ENCODE results near the gene POLD2.

POLD2 gene

DNA sequence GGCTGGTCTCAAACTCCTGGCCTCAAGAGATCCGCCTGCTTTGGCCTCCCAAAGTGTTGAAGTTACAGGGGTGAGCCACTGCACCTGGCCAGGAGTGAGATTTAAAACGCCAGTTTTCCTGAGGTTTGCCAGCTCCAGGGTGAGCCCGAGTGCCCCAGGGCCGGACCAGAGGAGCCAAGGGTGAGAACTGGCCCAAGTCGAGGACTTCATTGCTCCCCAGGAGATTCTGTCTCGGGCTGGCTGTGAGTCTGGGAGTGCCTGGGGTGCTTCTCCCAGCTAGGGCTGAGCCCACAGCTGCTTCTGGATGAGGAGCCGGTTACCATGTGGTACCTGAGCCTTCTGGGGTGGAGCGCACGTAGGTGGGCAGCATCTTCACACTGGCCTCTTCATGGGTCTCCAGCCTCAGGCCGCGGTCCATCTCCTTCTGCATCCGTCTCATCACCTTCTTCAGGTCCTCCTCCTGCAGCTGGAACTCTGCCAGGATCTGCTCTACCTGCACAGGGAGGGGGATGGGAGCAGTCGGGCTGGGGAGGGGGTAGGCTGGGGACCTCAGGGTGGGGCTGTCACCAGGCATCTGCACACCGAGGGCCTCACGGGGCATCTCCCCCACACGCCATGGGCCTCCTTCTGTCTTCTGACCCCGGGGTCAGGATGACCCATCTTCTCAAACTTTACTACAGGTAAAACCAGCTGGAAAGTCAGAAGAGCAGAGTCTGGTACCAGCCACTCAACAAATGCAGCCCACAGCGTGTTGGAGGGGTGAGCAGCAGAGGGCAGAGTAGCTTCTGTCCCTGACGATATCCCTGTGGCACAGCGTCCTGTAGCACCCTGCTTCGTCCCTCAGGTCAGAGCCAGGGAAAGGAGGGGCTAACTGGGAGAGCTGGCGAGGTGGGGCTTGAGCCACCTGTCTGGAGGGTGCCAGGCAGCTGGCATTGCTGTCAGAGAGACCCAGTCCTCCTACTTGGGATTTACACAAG lies 29.9 kb upstream of the POLD2 start:
- no peak for DNase-seq (ENCODE audit: low read depth in 3 of 3)

DNA sequence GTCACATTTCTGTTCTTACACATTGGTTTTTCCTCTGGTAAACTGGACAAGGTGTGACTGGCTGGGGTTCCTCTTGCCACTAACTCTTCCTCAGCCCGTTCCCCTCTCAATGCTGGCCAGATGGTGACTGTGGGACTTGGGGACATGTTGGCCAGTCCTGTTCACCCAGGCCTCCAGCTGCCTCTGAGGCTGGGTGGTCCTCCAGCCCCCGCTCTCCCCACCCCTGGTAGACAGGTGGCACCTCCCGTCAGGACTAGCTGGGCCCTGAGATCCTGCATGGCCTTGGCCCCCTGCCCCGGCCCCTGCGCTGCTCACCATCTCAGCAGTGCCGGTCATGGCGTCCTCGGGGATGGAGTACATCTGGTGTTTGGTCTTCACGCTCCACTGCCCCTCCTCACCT lies 28.6 kb upstream of the POLD2 start:
- no peak for DNase-seq (ENCODE audit: low read depth in 3 of 3)

DNA sequence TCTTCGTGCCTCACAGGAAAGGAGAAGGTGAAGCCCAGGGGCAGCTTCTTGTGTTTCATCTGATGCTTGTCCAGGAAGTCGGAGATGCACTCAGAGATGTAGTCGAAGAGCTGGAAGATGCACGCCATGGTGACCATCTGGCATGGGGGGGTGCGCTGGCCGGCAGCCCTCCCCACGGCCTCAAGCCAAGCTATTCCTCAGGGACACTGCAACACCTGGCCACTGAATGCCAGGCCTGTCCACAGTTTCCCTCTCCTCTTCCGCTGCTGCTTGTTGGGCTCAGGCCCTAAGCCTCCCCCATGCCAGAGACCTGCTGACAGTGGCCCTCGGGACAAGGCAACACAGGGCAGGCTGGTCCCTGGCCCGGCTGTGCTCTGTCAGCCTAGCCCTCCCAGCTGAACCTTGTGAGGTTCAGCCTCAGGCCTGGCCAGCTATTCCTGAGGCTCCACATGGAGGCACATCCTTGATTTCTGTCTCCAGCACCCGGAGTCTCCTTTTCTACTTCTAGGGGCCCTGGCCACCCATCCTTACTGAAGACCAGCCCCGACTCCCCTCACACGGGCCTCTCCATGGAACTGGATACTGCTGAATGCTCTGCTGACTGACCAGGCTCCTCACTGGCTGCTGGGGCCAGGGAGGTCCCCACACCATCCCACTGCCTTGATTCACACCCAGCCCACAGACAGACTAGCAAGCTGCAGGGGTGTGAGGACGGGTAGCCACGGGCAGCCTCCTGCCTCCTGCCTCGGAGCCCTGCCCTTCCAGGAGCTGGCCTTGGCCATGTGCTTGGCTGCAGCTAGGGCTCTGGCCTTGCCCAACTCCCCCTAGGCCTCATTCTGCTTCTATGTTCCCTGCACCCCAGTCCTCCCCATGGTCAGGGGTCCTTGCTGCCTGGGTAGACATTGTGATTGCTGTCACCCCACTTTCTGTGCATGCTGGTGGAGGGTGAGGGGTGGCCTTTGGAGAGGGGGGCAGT lies 27.9 kb upstream of the POLD2 start:
- DNase-seq (ENCODE audit: low read depth in 3 of 3), result no peak

DNA sequence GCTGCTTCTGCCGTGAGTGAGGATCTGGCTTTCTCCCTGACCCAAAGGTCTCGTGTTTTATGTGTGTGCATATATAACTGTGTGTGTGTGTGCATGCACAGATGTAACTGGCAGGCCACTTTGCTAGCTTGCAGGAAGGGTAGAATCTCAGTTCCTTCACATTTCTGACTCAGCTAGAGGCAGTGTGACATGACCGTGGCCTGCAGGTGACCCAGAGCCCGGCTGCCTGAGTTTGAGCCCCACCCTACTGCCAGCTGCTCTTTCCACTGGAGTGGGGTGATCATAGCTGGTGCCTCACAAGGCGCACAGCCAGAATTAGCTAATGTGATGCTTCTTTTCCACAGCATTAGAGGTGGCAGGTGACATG lies 27.1 kb upstream of the POLD2 start:
- DNase-seq (ENCODE audit: low read depth in 3 of 3), result no peak

DNA sequence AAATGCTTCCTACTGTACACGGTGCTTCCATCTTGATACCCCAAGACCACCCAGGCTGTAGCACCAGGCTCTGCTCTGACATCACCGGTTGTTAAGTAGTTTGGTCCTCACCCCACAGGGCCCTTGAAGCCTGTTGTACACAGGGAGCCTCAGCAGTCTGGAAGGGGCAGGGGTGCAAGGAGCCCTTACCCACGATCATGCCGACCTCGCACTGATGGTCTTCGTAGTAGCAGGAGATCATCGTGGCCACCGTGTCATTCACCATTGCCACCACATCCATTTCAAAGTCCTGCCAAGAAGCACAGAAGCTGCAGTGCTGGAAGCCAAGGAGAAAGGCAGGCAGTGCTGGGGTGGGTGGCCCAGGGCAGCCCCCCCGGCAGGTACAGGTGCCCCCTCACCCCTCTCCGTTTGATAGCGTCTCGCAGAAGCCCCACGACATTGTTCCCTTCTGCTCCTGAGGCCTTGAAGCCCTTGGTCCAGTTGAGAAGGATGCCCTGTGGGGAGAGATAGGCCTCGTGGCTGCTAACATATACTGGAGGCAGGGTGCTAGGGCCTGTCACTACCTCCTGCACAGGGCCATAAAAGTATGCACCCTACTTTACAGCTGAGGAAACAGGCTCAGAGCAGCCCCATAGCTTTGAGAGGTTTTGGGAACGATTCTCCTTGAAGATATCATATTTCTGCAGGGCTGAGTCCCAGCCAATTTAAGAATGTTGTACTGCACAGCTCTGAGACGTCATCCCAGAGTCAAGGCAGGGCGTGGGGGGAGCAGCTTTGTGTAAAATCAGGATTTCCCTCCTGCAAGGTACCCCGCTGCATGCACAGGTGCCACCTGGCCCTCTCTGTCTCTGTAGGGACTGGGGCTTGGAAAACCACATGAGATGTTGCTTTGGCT lies 26.5 kb upstream of the POLD2 start:
- no peak for DNase-seq (ENCODE audit: low read depth in 3 of 3)

DNA sequence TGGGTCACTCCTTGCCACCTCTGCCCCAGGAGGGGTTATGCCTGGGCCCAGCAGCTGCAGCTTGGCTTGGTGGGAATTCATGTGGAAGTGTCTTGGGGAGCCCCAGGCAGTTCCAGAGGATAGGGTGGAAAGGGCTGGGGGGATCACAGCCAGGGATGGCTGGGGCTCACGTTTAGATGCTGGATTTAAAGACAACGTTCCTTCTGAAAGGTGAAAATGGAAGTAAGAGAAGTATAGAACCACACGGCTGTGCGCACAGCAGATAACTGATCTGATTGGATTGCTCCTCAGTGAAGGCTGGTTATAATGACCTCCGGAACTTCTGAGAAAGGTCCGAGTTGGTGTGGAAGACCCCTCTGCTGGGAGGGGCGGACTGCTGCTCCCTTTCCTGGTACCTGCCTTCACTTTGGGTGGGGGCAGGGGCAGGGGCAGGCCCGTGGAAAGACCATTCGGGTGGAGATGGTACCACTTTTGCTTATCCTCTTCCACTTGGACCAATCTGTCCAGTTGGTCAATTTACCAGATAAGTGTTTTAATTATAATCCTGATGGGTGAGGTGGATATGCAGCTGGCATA lies 25.7 kb upstream of the POLD2 start:
- no peak for DNase-seq (ENCODE audit: low read depth in 3 of 3)

DNA sequence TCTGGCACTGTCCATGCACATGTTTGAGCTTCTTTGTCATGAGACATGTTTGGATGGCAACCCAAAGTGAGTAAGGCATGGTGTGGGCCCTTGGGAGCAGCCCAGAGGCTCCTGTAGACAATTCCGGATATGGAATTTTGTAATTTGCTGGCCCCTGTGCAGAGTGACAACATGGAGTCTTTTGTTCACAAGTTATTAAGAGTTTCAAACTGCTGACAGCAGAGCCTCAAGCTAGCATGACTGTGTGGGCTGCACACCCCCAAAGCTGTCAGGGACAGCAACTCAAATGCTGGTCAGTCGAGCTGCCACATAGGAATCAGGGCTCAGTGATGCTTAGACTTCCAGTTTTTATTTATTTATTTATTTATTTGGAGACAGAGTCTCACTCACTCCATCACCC lies 24.8 kb upstream of the POLD2 start:
- DNase-seq (ENCODE audit: low read depth in 3 of 3), result no peak

DNA sequence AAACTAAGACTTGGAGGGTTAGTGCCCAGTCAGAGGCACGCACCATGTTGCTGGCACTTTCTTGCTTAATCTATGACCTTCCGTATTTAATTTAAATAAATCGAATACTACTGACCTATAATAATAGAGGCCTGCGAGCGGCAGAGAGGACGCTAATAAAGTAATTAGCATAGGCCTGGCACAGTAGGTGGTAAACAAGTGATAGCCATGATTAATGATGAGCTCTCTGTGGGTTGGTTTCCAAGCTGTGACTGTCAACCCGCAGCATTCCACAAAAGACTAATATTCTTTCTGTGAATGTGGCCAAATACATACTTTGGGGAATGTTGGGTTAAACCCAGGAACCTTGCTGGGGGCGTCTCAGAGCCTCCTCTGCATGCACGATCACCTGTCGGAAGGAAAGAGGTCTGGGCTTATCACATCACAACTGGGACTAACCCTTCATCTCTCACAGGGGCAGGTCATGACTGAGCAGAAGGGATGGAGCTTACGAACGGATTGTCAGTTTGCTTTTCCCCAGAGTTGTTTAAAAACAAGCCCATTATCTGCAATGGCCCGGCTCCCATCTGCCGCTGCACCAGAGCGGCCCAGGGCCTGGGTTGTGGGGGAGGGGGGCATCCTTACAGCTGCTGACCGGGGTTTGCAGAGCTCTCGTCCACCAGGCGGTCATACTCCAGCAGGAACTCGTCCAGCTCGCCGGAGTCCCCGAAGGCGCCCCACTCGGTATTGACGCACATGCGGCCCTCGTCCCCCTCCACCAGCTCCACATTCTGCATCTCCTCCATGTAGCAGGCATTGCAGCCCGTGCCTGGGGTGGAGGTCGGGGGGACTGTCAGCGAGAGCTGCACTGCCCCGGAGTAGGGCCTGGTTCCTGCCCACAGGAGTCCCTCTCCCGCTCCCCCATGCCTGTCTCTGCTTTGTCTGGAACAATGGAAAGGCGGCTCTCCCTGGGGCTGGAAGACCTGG lies 24.0 kb upstream of the POLD2 start:
- no peak for DNase-seq (ENCODE audit: low read depth in 3 of 3)

DNA sequence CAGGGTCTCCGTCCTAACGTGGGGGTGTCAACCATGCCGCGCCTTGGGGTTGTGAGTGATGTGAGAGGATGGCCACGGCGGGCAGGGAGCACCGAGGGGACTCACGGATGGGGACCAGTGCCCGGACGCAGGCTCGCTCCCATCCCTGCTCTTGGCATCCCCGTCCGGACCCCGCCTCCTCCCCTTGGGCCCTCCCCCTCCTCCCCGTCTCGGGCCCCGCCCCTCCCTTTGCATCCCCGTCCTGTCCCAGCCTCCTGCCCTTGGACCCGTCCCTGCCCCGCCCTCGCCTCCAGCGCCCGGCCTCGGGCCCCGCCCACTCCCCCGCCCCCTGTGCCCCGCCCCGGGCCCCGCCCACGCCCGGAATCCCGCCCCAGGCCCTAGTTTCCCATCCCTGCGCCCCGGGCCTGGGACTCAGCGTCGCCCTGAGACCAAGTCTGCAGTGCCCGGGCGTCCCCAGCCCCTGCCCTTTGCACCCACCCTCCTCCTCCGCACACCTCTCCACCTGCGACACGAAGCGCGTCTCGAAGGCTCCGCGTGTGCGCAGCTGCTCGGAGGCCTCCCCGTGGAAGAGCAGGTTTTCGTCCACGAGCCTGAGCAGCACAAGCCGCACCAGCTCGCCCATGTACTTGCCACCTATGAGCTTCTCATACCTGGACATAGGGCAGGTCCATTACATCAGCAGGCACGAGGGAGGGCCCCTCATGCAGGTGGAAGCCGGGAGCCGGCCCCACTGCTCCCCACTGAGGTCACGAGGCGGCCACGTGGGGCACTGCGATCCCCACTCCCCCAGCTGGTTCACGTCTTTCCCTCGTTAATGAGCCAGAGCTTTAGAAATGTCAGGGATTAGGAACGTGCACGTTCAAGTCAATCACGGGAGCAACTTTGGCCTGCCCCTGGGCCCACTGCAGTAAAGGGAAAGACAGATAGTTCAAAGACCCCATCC lies 22.9 kb upstream of the POLD2 start:
- DNase-seq (ENCODE audit: low read depth in 3 of 3), result peak; percentile 41 to 54 (median 41)

DNA sequence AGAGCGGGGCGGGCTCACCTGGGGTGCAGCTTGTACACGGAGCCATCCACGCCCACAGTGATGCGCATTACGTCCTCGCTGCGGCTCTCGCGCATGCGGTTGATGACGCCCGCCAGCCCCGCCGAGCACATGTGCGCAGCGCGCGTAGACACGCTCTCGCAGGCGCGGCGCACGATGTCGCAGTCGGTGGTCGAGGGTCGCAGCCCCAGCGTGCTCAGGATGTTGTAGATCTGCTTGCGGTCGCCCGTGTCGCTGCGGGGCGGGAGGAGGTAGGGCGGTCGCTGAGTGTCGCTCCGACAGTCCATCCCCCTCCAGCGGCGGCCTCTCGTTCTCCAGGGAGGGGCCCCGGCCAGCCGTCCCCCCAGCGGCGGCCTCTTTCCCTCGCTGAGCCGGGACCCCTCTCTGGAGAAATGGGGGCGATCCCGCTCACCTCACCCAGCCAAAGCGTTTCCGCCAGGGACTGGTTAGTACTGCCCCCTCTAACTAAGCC lies 22.2 kb upstream of the POLD2 start:
- peak; percentile 23 to 64 (median 34) for DNase-seq (ENCODE audit: low read depth in 3 of 3)

DNA sequence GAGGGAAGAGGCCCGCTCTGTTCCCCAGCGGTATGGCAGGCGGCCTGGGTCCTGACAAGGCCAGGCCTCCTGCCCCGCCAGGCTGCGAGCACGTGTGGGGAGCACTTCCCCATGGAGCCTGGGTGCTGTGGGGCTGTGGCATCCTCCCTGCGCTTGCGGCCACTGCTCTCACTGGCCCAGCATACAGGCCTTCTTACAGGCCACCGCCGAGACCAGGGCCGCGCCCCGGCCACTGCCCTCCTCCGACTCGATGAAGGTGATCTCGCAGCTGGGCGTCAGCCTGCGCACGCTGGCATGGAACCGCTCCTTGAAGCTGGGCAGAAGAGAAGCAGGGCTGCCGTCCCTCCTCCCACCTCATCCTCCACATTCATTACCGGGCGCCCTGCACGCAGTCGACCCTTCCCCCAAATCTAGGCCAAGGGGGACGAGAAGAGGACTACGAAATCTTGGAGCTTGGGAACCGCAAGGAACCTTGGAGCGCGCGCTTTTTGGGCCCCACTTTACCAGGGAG lies 21.7 kb upstream of the POLD2 start:
- no peak for DNase-seq (ENCODE audit: low read depth in 3 of 3)

DNA sequence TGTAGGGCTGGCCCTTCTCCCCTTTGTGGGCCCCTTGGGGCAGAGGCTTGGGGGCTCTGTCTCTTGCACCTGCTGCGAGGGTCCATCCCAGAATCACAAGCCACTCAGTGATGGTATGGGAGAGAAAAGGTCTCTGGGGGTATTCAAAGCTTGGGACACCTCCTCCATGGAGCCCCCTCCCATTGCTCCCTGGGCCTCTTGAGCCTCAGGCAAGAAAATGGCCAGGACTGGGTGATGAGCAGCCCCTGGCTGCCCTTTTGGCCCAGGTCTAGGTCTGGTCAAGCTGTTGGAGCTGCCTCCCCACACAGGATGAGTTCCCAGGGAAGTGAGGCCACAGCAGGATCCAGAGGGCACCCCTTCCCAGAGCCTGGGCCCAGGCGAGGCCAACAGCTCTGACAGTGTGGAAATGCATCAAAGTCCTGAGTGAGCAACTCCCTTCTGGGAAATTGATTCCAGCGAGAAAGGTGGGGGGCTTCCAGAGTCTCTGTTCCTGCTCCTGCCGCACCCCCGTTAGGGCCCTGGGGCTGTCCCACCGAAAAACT lies 21.1 kb upstream of the POLD2 start:
- no peak for DNase-seq (ENCODE audit: low read depth in 3 of 3)

DNA sequence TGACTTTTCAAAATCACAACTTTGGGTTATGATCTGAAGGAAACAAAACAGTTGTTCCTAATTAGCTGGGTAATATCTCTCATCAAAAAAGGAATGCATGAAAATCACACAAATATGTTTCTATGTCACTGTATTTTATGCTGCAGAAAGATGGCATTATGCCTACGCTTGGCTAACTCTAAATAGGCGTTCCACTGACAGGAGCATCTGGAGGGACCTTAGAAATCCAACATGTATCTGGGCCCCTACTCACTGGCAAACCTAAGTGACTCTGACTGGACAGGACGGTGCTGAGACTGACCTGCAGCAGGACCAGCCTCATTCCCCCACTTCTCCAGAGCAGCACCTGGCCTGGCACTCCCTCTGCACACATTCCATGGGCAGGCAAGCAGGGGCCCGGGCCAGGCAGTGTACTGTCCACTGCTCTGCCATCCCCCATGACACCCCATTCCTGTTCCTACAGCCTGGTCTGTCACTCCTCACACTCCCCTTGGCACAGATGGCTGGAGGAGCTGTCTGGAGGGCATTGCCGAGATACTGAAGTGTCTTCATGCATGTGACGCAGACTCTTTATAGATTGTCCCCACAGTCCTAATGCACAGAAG lies 20.4 kb upstream of the POLD2 start:
- no peak for DNase-seq (ENCODE audit: low read depth in 3 of 3)

DNA sequence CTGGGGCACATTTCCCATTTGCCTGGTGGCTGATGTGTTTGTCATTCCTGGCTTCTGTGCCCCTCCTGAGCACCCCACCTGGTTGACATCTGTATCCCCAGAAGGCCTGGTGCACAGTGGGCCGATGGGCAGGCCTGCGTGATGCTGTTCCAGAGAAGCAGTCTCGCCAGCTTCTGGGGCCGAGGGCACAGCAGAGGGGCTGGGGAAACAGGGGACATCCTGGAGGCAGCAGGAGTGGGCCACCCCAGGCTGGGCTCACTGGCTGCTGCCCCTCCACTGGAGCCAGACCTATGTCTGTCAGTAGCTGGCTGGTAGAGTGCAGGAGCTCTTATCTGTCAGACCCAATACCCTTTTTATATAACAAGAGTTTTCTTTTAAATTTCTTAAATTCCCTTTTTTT lies 18.7 kb upstream of the POLD2 start:
- no peak for DNase-seq (ENCODE audit: low read depth in 3 of 3)

DNA sequence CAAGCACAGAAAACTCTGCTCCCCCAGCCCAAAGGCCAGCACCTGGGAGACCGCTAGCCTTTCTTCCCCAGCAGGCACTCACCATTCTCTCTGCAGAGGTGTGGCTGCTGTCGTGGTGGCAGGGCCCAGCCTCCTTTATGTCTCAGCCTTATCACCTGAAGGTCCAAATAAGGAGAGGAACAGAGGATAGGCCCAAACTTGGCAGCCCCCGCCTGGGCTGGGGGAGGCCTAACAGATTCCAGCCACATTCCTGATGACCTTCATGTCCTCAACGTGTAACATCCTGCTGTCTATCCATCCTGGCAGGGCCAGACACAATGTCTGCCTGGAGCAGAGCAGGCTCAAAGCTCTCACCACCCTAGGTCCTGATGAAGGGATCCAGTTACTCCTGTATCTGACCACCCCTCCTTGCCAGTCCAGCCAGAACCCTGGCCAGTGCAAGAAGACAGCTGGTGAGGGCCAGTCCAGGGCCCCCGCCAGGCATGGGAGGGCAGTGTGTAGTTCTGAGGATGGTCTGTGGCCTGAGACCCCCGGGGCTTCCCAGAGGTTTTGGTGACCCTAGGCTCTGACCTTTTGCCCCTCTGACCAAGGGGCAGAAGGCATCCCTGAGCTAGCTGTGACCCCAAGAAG lies 18.0 kb upstream of the POLD2 start, which contains the start of gene MYL7:
TSS of gene MYL7 (minus strand) at position 112 of the 630 bp plus-strand sequence. CDS start at position 85, 27 bp downstream.
- no peak for DNase-seq (ENCODE audit: low read depth in 3 of 3)

DNA sequence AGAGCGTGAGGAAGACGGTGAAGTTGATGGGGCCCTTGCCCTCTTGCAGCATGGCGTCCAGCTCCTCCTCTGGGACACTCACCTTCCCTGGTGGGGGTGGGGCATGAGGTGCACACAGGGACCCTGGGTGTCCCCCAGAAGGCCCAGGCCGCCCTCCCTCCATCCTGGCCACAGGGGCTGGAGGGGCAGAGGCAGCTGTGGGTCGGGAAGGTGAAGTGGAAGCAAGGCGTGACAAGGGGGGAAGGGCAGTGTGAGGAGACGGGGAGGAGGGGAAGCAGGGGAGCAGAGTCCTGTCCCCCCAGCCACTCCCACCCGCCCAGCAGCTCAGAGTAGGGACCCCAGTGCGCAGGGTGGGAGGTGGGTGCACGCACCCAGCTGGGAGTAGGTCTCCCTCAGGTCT lies 17.0 kb upstream of the POLD2 start:
- no peak for DNase-seq (ENCODE audit: low read depth in 3 of 3)

Data from stimulated activated CD4-positive, alpha-beta T cell treated with anti-CD3 and anti-CD28 coated beads, TNF-alpha, amount 100 ng/mL, for 4 hours (primary cell).